ENCODE measurements around the gene PDE4D.

PDE4D gene

GRCh38 chr5:59732301-59732700 is 161.2 kb downstream of the PDE4D start:
- Histone ChIP-seq H3K27ac (ENCODE audit: low read length) (no peak overlapping the region), H3K4me3 (ENCODE audit: low read depth in 1 of 2, low read length in 2 of 2) (no peak overlapping the region), H3K36me3 (ENCODE audit: control insufficient read depth in 1 of 2, insufficient read depth in 2 of 2, low read length in 2 of 2) (no peaks in the 10 kb centered on the region), H3K4me1 (ENCODE audit: control insufficient read depth in 1 of 2, insufficient read depth in 2 of 2, low read length in 2 of 2) (peaks cover 0 to 5% of the 10 kb centered on the region in 2 donors), H3K27me3 (ENCODE audit: low read depth, low read length) (no peaks in the 10 kb centered on the region), H3K9me3 (ENCODE audit: control insufficient read depth in 1 of 2, low read length in 2 of 2) (no peaks in the 10 kb centered on the region)

GRCh38 chr5:59731809-59732208 is 161.7 kb downstream of the PDE4D start:
- Histone ChIP-seq H3K27ac (ENCODE audit: low read length) (no peak overlapping the region), H3K9me3 (ENCODE audit: control insufficient read depth in 1 of 2, low read length in 2 of 2) (no peaks in the 10 kb centered on the region), H3K4me1 (ENCODE audit: control insufficient read depth in 1 of 2, insufficient read depth in 2 of 2, low read length in 2 of 2) (peaks cover 0 to 5% of the 10 kb centered on the region in 2 donors), H3K27me3 (ENCODE audit: low read depth, low read length) (no peaks in the 10 kb centered on the region), H3K36me3 (ENCODE audit: control insufficient read depth in 1 of 2, insufficient read depth in 2 of 2, low read length in 2 of 2) (no peaks in the 10 kb centered on the region), H3K4me3 (ENCODE audit: low read depth in 1 of 2, low read length in 2 of 2) (no peak overlapping the region)

GRCh38 chr5:59729820-59730219 is 163.7 kb downstream of the PDE4D start:
- H3K9me3 ChIP-seq (ENCODE audit: control insufficient read depth in 1 of 2, low read length in 2 of 2), result no peaks in the 10 kb centered on the region
- H3K27ac ChIP-seq (ENCODE audit: low read length), result no peak overlapping the region
- H3K4me1 ChIP-seq (ENCODE audit: control insufficient read depth in 1 of 2, insufficient read depth in 2 of 2, low read length in 2 of 2), result peaks cover 0 to 5% of the 10 kb centered on the region in 2 donors
- H3K27me3 ChIP-seq (ENCODE audit: low read depth, low read length), result no peaks in the 10 kb centered on the region
- H3K4me3 ChIP-seq (ENCODE audit: low read depth in 1 of 2, low read length in 2 of 2), result no peak overlapping the region
- no peaks in the 10 kb centered on the region for H3K36me3 ChIP-seq (ENCODE audit: control insufficient read depth in 1 of 2, insufficient read depth in 2 of 2, low read length in 2 of 2)

GRCh38 chr5:59729357-59729756 is 164.2 kb downstream of the PDE4D start:
- H3K27ac ChIP-seq (ENCODE audit: low read length), result no peak overlapping the region
- H3K4me1 ChIP-seq (ENCODE audit: control insufficient read depth in 1 of 2, insufficient read depth in 2 of 2, low read length in 2 of 2), result peaks cover 0 to 5% of the 10 kb centered on the region in 2 donors
- H3K36me3 ChIP-seq (ENCODE audit: control insufficient read depth in 1 of 2, insufficient read depth in 2 of 2, low read length in 2 of 2), result no peaks in the 10 kb centered on the region
- no peaks in the 10 kb centered on the region for H3K27me3 ChIP-seq (ENCODE audit: low read depth, low read length)
- no peaks in the 10 kb centered on the region for H3K9me3 ChIP-seq (ENCODE audit: control insufficient read depth in 1 of 2, low read length in 2 of 2)
- no peak overlapping the region for H3K4me3 ChIP-seq (ENCODE audit: low read depth in 1 of 2, low read length in 2 of 2)

GRCh38 chr5:59728356-59728755 is 165.2 kb downstream of the PDE4D start:
- no peaks in the 10 kb centered on the region for H3K36me3 ChIP-seq (ENCODE audit: control insufficient read depth in 1 of 2, insufficient read depth in 2 of 2, low read length in 2 of 2)
- H3K4me1 ChIP-seq (ENCODE audit: control insufficient read depth in 1 of 2, insufficient read depth in 2 of 2, low read length in 2 of 2), result peaks cover 0 to 5% of the 10 kb centered on the region in 2 donors
- no peak overlapping the region for H3K4me3 ChIP-seq (ENCODE audit: low read depth in 1 of 2, low read length in 2 of 2)
- H3K9me3 ChIP-seq (ENCODE audit: control insufficient read depth in 1 of 2, low read length in 2 of 2), result no peaks in the 10 kb centered on the region
- no peak overlapping the region for H3K27ac ChIP-seq (ENCODE audit: low read length)
- H3K27me3 ChIP-seq (ENCODE audit: low read depth, low read length), result no peaks in the 10 kb centered on the region

- H3K27ac ChIP-seq (ENCODE audit: low read length), result no peak overlapping the region
- H3K36me3 ChIP-seq (ENCODE audit: control insufficient read depth in 1 of 2, insufficient read depth in 2 of 2, low read length in 2 of 2), result no peaks in the 10 kb centered on the region
- H3K9me3 ChIP-seq (ENCODE audit: control insufficient read depth in 1 of 2, low read length in 2 of 2), result no peaks in the 10 kb centered on the region
- H3K27me3 ChIP-seq (ENCODE audit: low read depth, low read length), result no peaks in the 10 kb centered on the region
- H3K4me1 ChIP-seq (ENCODE audit: control insufficient read depth in 1 of 2, insufficient read depth in 2 of 2, low read length in 2 of 2), result peaks cover 0 to 5% of the 10 kb centered on the region in 2 donors
- H3K4me3 ChIP-seq (ENCODE audit: low read depth in 1 of 2, low read length in 2 of 2), result no peak overlapping the region
Observed at GRCh38 chr5:59727186-59727585, 166.3 kb downstream of the PDE4D start.

GRCh38 chr5:59725392-59725767 is 168.1 kb downstream of the PDE4D start:
- no peak overlapping the region for H3K4me3 ChIP-seq (ENCODE audit: low read depth in 1 of 2, low read length in 2 of 2)
- H3K27ac ChIP-seq (ENCODE audit: low read length), result no peak overlapping the region

GRCh38 chr5:59724482-59725391 is 168.8 kb downstream of the PDE4D start:
- Histone ChIP-seq H3K27ac (ENCODE audit: low read length) (no peak overlapping the region), H3K27me3 (ENCODE audit: low read depth, low read length) (no peaks in the 10 kb centered on the region), H3K4me1 (ENCODE audit: control insufficient read depth in 1 of 2, insufficient read depth in 2 of 2, low read length in 2 of 2) (peaks cover 0 to 5% of the 10 kb centered on the region in 2 donors), H3K36me3 (ENCODE audit: control insufficient read depth in 1 of 2, insufficient read depth in 2 of 2, low read length in 2 of 2) (no peaks in the 10 kb centered on the region), H3K9me3 (ENCODE audit: control insufficient read depth in 1 of 2, low read length in 2 of 2) (no peaks in the 10 kb centered on the region), H3K4me3 (ENCODE audit: low read depth in 1 of 2, low read length in 2 of 2) (no peak overlapping the region)

More at GRCh38 chr5:59725392-59725767, 168.1 kb downstream of the PDE4D start:
- no peaks in the 10 kb centered on the region for H3K9me3 ChIP-seq (ENCODE audit: control insufficient read depth in 1 of 2, low read length in 2 of 2)
- H3K4me1 ChIP-seq (ENCODE audit: control insufficient read depth in 1 of 2, insufficient read depth in 2 of 2, low read length in 2 of 2), result peaks cover 0 to 5% of the 10 kb centered on the region in 2 donors
- no peaks in the 10 kb centered on the region for H3K36me3 ChIP-seq (ENCODE audit: control insufficient read depth in 1 of 2, insufficient read depth in 2 of 2, low read length in 2 of 2)
- H3K27me3 ChIP-seq (ENCODE audit: low read depth, low read length), result no peaks in the 10 kb centered on the region

GRCh38 chr5:59722874-59723273 is 170.7 kb downstream of the PDE4D start:
- H3K4me1 ChIP-seq (ENCODE audit: control insufficient read depth in 1 of 2, insufficient read depth in 2 of 2, low read length in 2 of 2), result no peaks in the 10 kb centered on the region
- no peak overlapping the region for H3K4me3 ChIP-seq (ENCODE audit: low read depth in 1 of 2, low read length in 2 of 2)
- no peaks in the 10 kb centered on the region for H3K27me3 ChIP-seq (ENCODE audit: low read depth, low read length)
- H3K36me3 ChIP-seq (ENCODE audit: control insufficient read depth in 1 of 2, insufficient read depth in 2 of 2, low read length in 2 of 2), result no peaks in the 10 kb centered on the region
- no peaks in the 10 kb centered on the region for H3K9me3 ChIP-seq (ENCODE audit: control insufficient read depth in 1 of 2, low read length in 2 of 2)
- no peak overlapping the region for H3K27ac ChIP-seq (ENCODE audit: low read length)

- Histone ChIP-seq H3K27me3 (ENCODE audit: low read depth, low read length) (no peaks in the 10 kb centered on the region), H3K4me3 (ENCODE audit: low read depth in 1 of 2, low read length in 2 of 2) (no peak overlapping the region), H3K36me3 (ENCODE audit: control insufficient read depth in 1 of 2, insufficient read depth in 2 of 2, low read length in 2 of 2) (no peaks in the 10 kb centered on the region), H3K9me3 (ENCODE audit: control insufficient read depth in 1 of 2, low read length in 2 of 2) (no peaks in the 10 kb centered on the region), H3K27ac (ENCODE audit: low read length) (no peak overlapping the region), H3K4me1 (ENCODE audit: control insufficient read depth in 1 of 2, insufficient read depth in 2 of 2, low read length in 2 of 2) (peaks cover 0 to 3% of the 10 kb centered on the region in 2 donors)
Observed at GRCh38 chr5:59721741-59722140, 171.8 kb downstream of the PDE4D start.

GRCh38 chr5:59720063-59720462 is 173.5 kb downstream of the PDE4D start:
- no peak overlapping the region for H3K4me3 ChIP-seq (ENCODE audit: low read depth in 1 of 2, low read length in 2 of 2)
- no peak overlapping the region for H3K27ac ChIP-seq (ENCODE audit: low read length)
- no peaks in the 10 kb centered on the region for H3K9me3 ChIP-seq (ENCODE audit: control insufficient read depth in 1 of 2, low read length in 2 of 2)
- peaks cover 0 to 3% of the 10 kb centered on the region in 2 donors for H3K4me1 ChIP-seq (ENCODE audit: control insufficient read depth in 1 of 2, insufficient read depth in 2 of 2, low read length in 2 of 2)
- H3K36me3 ChIP-seq (ENCODE audit: control insufficient read depth in 1 of 2, insufficient read depth in 2 of 2, low read length in 2 of 2), result no peaks in the 10 kb centered on the region
- no peaks in the 10 kb centered on the region for H3K27me3 ChIP-seq (ENCODE audit: low read depth, low read length)
